Measurements from ENCODE around the gene RUFY1. TPM values are rescaled to one million over a fixed set of nuclear protein-coding genes. Genes with fewer than 3 reads are reported as not detected.

RUFY1 gene
- total and polyA plus RNA-seq, 4 experiments from 2014 or later: 13.3 to 61.5 (median 46.9) TPM

DNA sequence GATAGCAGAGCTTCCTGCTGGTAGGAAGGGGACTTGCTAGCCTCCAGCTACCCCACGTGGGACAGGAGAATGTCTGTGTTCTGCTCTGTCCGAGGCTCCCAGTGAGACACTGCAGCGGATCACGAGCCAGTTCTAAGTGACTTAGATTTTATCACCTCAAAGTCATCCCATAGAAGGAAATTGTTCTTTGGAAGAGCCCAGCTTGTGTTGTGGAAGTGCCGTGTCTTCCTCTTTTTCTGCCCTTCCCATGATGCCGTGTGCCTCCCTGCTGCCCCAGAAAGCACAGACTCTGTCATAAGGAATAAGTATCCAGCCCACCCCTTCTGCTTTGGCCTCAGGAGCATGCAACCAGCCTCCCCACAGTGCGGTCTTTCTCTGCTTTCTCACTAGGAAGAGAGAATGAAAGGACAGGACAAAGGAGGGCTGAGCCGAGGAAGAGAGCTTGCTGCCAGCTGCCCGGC is 35.6 kb downstream of the RUFY1 start:
- no peaks in the 10 kb centered on the region for H3K9me3 ChIP-seq (ENCODE audit: control insufficient read depth in 1 of 2, low read length in 2 of 2)
- Mint-ChIP-seq H3K27me3 (no peaks in the 10 kb centered on the region), H3K36me3 (peaks cover 26 to 43% of the 10 kb centered on the region in 2 donors), H3K4me3 (no peak overlapping the region), H3K9me3 (no peaks in the 10 kb centered on the region), H3K27ac (peak overlapping the region in 4 of 7 donors; percentile 12 to 71 (median 16)), H3K4me1 (no peaks in the 10 kb centered on the region)
- no peaks in the 10 kb centered on the region for H3K4me1 ChIP-seq (ENCODE audit: insufficient read depth, low read length)
- no peaks in the 10 kb centered on the region for H3K27me3 ChIP-seq (ENCODE audit: insufficient read depth, low read length)
- H3K27ac ChIP-seq (ENCODE audit: low read depth, low read length): no peak overlapping the region
- DNase-seq: no peak
- peaks cover 43% of the 10 kb centered on the region for H3K36me3 ChIP-seq (ENCODE audit: insufficient read depth, low read length)
- CTCF ChIA-PET (ENCODE audit: partially characterized antibody): no interaction called here
- POLR2A ChIA-PET (ENCODE audit: partially characterized antibody): no interaction called here
- intact Hi-C loops (cut with micrococcal nuclease): no loop called here
- H3K4me3 ChIP-seq (ENCODE audit: low read length in 2 of 2): no peak overlapping the region

DNA sequence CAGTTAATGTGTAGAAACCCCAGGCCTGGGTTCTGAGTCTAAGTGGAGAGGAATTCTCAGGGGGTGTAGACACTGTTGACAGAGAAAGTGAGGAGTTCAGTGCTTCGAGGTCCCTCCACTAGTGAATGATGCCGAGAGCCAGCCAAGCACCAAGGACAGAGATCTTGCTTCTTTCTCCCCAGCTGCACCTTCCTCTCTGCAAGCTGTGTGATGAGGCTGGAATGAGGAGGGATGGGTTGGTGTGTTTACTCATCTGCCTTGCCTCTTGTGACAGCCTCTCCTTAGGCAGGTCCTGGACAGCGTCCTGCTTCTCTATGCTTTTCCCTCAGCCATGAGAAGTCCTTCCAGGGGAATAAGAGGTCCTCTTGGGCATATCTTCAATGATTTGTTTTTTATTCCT is 37.8 kb downstream of the RUFY1 start:
- H3K36me3 Mint-ChIP-seq: peaks cover 38 to 55% of the 10 kb centered on the region in 2 donors
- no peak overlapping the region for H3K27ac ChIP-seq (ENCODE audit: low read depth, low read length)
- no peaks in the 10 kb centered on the region for H3K27me3 Mint-ChIP-seq
- H3K9me3 Mint-ChIP-seq: no peaks in the 10 kb centered on the region
- H3K4me1 Mint-ChIP-seq: peaks cover 0 to 2% (median 0%) of the 10 kb centered on the region in 4 donors
- H3K27ac Mint-ChIP-seq: peak overlapping the region in 4 of 7 donors; percentile 6 to 46 (median 17)
- no peak overlapping the region for H3K4me3 Mint-ChIP-seq
- no peaks in the 10 kb centered on the region for H3K4me1 ChIP-seq (ENCODE audit: insufficient read depth, low read length)
- H3K9me3 ChIP-seq (ENCODE audit: control insufficient read depth in 1 of 2, low read length in 2 of 2): no peaks in the 10 kb centered on the region
- peaks cover 46% of the 10 kb centered on the region for H3K36me3 ChIP-seq (ENCODE audit: insufficient read depth, low read length)
- CTCF ChIA-PET (ENCODE audit: partially characterized antibody): no interaction called here
- no peak for DNase-seq
- intact Hi-C loops (cut with micrococcal nuclease): no loop called here
- no peak overlapping the region for H3K4me3 ChIP-seq (ENCODE audit: low read length in 2 of 2)
- no peaks in the 10 kb centered on the region for H3K27me3 ChIP-seq (ENCODE audit: insufficient read depth, low read length)
- POLR2A ChIA-PET (ENCODE audit: partially characterized antibody): interaction anchor here (1.4 kb wide), 1 partner anchor 35 kb away, joined by 3 read pairs; the partner anchor contains the start of gene HNRNPH1

DNA sequence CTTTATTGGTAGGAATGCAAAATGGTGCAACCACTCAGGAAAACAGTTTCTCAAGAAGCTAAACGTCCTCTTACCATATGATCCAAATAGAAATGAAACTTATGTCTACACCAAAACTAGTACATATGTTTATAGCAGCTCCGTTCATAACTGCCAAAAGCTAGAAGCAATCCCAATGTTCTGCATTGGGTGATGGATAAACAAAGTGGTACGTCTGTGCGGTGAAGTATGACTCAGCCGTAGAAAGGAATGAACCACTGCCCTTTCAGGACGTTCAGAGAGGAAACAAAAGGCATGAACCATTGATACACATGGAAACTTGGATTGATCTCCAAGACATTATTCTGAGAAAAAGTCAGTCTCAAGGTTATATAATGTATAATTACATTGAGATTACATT is 45.6 kb downstream of the RUFY1 start:
- Mint-ChIP-seq H3K27ac (no peak overlapping the region), H3K4me3 (no peak overlapping the region)

DNA sequence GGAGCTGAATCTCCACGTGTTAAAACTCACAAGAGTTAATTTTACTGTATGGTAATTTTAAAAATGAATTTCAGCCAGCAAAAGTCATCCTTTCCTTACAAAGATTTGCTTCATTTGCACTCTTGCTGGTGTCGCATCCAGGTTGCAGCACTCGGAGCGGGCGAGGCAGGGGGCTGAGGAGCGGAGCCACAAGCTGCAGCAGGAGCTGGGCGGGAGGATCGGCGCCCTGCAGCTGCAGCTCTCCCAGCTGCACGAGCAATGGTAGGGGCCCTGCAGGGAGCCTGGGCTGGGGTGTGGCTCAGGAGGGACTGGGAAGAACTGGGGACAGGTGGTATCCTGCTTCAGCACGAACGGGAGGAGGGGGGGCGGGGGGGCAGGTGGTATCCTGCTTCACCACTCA is 46.1 kb downstream of the RUFY1 start:
- intact Hi-C loops (cut with micrococcal nuclease): no loop called here
- Mint-ChIP-seq H3K4me1 (peaks cover 0 to 2% (median 1%) of the 10 kb centered on the region in 4 donors), H3K4me3 (no peak overlapping the region), H3K27ac (no peak overlapping the region), H3K27me3 (no peaks in the 10 kb centered on the region), H3K36me3 (peaks cover 45 to 64% of the 10 kb centered on the region in 2 donors), H3K9me3 (no peaks in the 10 kb centered on the region)
- Histone ChIP-seq H3K4me1 (ENCODE audit: insufficient read depth, low read length) (no peaks in the 10 kb centered on the region), H3K9me3 (ENCODE audit: control insufficient read depth in 1 of 2, low read length in 2 of 2) (no peaks in the 10 kb centered on the region), H3K4me3 (ENCODE audit: low read length in 2 of 2) (no peak overlapping the region), H3K27me3 (ENCODE audit: insufficient read depth, low read length) (no peaks in the 10 kb centered on the region), H3K36me3 (ENCODE audit: insufficient read depth, low read length) (peaks cover 43% of the 10 kb centered on the region), H3K27ac (ENCODE audit: low read depth, low read length) (no peak overlapping the region)
- ChIA-PET POLR2A (ENCODE audit: partially characterized antibody) (interaction anchor here (0.6 to 1.0 kb wide), 2 partner anchors 27 to 33 kb away, joined by 3 read pairs; partner anchors contain the start of gene HNRNPH1), CTCF (ENCODE audit: partially characterized antibody) (interaction anchor here (0.9 kb wide), 1 partner anchor 11 kb away, joined by 3 read pairs; no protein-coding TSS in a partner anchor)
- DNase-seq: no peak

More for the DNA sequence above, 45.6 kb downstream of the RUFY1 start:
- ChIA-PET CTCF (ENCODE audit: partially characterized antibody) (no interaction called here), POLR2A (ENCODE audit: partially characterized antibody) (interaction anchor here (0.6 to 1.0 kb wide), 2 partner anchors 28 to 33 kb away, joined by 3 read pairs; partner anchors contain the start of gene HNRNPH1)
- Histone ChIP-seq H3K4me1 (ENCODE audit: insufficient read depth, low read length) (no peaks in the 10 kb centered on the region), H3K27me3 (ENCODE audit: insufficient read depth, low read length) (no peaks in the 10 kb centered on the region), H3K4me3 (ENCODE audit: low read length in 2 of 2) (no peak overlapping the region), H3K36me3 (ENCODE audit: insufficient read depth, low read length) (peaks cover 43% of the 10 kb centered on the region), H3K9me3 (ENCODE audit: control insufficient read depth in 1 of 2, low read length in 2 of 2) (no peaks in the 10 kb centered on the region), H3K27ac (ENCODE audit: low read depth, low read length) (no peak overlapping the region)
- Mint-ChIP-seq H3K36me3 (peaks cover 47 to 65% of the 10 kb centered on the region in 2 donors), H3K4me1 (peaks cover 0 to 2% (median 1%) of the 10 kb centered on the region in 4 donors), H3K9me3 (no peaks in the 10 kb centered on the region), H3K27me3 (no peaks in the 10 kb centered on the region)
- intact Hi-C loops (cut with micrococcal nuclease): no loop called here
- no peak for DNase-seq

DNA sequence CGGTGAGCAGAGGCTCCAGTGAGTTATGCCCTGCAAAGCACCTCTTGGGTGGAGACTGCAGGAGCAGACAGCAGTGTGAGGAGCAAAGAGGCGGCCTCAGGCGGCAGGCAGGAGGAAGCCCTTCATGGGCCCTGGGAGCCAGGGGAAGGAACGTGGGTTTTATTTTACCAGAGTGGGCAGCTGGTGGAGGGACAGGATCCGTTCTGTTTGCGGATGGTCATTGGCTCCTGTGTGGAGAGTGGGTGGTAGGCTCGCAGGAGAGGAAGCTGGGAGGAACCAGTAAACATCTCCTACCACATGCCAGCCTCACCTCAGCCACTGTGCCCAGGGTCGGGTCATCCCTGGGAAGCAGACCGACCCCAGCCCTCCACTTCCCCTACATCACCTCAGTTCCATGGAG is 48.7 kb downstream of the RUFY1 start:
- H3K9me3 ChIP-seq (ENCODE audit: control insufficient read depth in 1 of 2, low read length in 2 of 2): no peaks in the 10 kb centered on the region
- H3K4me3 ChIP-seq (ENCODE audit: low read length in 2 of 2): no peak overlapping the region
- H3K27ac ChIP-seq (ENCODE audit: low read depth, low read length): no peak overlapping the region
- DNase-seq: no peak
- intact Hi-C loops (cut with micrococcal nuclease): no loop called here
- Mint-ChIP-seq H3K27me3 (no peaks in the 10 kb centered on the region), H3K4me3 (no peak overlapping the region), H3K27ac (peak overlapping the region in 1 of 7 donors; percentile 13), H3K4me1 (peaks cover 0 to 2% (median 0%) of the 10 kb centered on the region in 4 donors), H3K9me3 (no peaks in the 10 kb centered on the region), H3K36me3 (peaks cover 26 to 59% of the 10 kb centered on the region in 2 donors)
- POLR2A ChIA-PET (ENCODE audit: partially characterized antibody): interaction anchor here (17.2 kb wide), 1 partner anchor 21 kb away, joined by 313 read pairs; the partner anchor contains the start of gene HNRNPH1
- H3K36me3 ChIP-seq (ENCODE audit: insufficient read depth, low read length): peaks cover 37% of the 10 kb centered on the region
- no peaks in the 10 kb centered on the region for H3K4me1 ChIP-seq (ENCODE audit: insufficient read depth, low read length)
- H3K27me3 ChIP-seq (ENCODE audit: insufficient read depth, low read length): no peaks in the 10 kb centered on the region
- CTCF ChIA-PET (ENCODE audit: partially characterized antibody): no interaction called here

DNA sequence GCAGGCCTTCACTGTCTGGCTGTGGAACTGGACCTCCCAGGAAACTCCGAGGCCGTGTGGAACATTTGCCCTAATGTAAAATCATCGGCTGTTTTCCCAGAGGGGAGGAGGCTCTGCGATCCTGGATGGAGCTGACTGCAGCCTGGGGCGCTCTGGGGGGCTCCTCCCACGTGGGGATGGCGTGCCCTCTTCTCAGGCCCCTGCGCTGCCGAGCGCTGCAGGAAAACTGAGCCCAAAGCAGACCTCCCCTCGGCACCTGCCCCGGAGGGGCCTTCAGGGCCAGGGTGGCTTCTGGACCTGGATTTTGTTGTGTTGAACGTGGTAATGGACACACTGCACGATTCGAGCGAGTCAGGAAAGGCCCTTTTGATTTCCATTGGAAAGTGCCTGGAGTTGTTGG is 49.2 kb downstream of the RUFY1 start:
- CTCF ChIA-PET (ENCODE audit: partially characterized antibody): no interaction called here
- POLR2A ChIA-PET (ENCODE audit: partially characterized antibody): interaction anchor here (1.7 to 17.2 kb wide), 2 partner anchors 12 to 20 kb away, joined by 5 to 313 read pairs; partner anchors contain the start of gene HNRNPH1
- H3K27me3 Mint-ChIP-seq: no peaks in the 10 kb centered on the region

DNA sequence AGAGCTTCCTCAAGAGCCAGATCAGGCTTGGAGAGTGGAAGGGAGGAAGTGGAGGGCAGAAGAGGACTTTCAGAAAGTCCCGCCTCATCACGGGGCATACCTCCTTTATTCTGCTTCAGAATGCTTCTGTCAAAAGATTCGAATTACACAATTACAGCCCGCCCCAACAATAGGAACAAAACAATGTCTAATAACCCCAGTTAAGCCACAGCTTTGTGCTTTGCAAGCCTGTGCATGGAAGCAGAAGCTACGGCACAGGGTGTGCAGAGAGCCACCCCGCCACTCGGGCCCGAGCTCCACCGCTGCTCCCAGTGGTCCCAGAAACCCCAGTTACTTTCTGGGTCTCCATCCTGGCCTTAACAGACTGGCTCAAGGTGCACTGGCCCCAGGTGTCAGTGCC is 49.6 kb downstream of the RUFY1 start:
- no peaks in the 10 kb centered on the region for H3K9me3 Mint-ChIP-seq
- Histone ChIP-seq H3K27me3 (ENCODE audit: insufficient read depth, low read length) (no peaks in the 10 kb centered on the region), H3K9me3 (ENCODE audit: control insufficient read depth in 1 of 2, low read length in 2 of 2) (no peaks in the 10 kb centered on the region), H3K36me3 (ENCODE audit: insufficient read depth, low read length) (peaks cover 33% of the 10 kb centered on the region), H3K4me3 (ENCODE audit: low read length in 2 of 2) (no peak overlapping the region), H3K4me1 (ENCODE audit: insufficient read depth, low read length) (no peaks in the 10 kb centered on the region), H3K27ac (ENCODE audit: low read depth, low read length) (no peak overlapping the region)
- CTCF ChIA-PET (ENCODE audit: partially characterized antibody): no interaction called here
- H3K27ac Mint-ChIP-seq: no peak overlapping the region
- H3K4me1 Mint-ChIP-seq: peaks cover 0 to 2% (median 0%) of the 10 kb centered on the region in 4 donors
- H3K27me3 Mint-ChIP-seq: no peaks in the 10 kb centered on the region
- POLR2A ChIA-PET (ENCODE audit: partially characterized antibody): interaction anchor here (1.7 to 17.2 kb wide), 2 partner anchors 12 to 20 kb away, joined by 5 to 313 read pairs; partner anchors contain the start of gene HNRNPH1
- H3K36me3 Mint-ChIP-seq: peaks cover 19 to 58% of the 10 kb centered on the region in 2 donors
- intact Hi-C loops (cut with micrococcal nuclease): no loop called here
- no peak for DNase-seq
- H3K4me3 Mint-ChIP-seq: no peak overlapping the region

More for the DNA sequence above, 49.2 kb downstream of the RUFY1 start:
- Mint-ChIP-seq H3K9me3 (no peaks in the 10 kb centered on the region), H3K27ac (peak overlapping the region in 1 of 7 donors; percentile 70), H3K36me3 (peaks cover 23 to 61% of the 10 kb centered on the region in 2 donors), H3K4me3 (no peak overlapping the region), H3K4me1 (peaks cover 0 to 2% (median 0%) of the 10 kb centered on the region in 4 donors)
- Histone ChIP-seq H3K27ac (ENCODE audit: low read depth, low read length) (no peak overlapping the region), H3K9me3 (ENCODE audit: control insufficient read depth in 1 of 2, low read length in 2 of 2) (no peaks in the 10 kb centered on the region), H3K36me3 (ENCODE audit: insufficient read depth, low read length) (peaks cover 37% of the 10 kb centered on the region), H3K4me1 (ENCODE audit: insufficient read depth, low read length) (no peaks in the 10 kb centered on the region), H3K4me3 (ENCODE audit: low read length in 2 of 2) (no peak overlapping the region), H3K27me3 (ENCODE audit: insufficient read depth, low read length) (no peaks in the 10 kb centered on the region)
- intact Hi-C loops (cut with micrococcal nuclease): no loop called here
- DNase-seq: no peak
